ENCODE results near the gene VPS37B.

VPS37B gene

GRCh38 chr12:122841544-122842321, 54.2 kb downstream of the VPS37B start:
- H3K4me3 ChIP-seq (ENCODE audit: low read depth, low read length, poor library complexity, severe bottlenecking) = no peak overlapping the region

GRCh38 chr12:122840580-122841513, 55.1 kb downstream of the VPS37B start:
- H3K27me3 ChIP-seq (ENCODE audit: insufficient read depth, low read length) = no peaks in the 10 kb centered on the region
- H3K9me3 ChIP-seq (ENCODE audit: low read length) = no peaks in the 10 kb centered on the region
- peaks cover 21% of the 10 kb centered on the region for H3K4me1 ChIP-seq (ENCODE audit: insufficient read depth, low read length, severe bottlenecking)
- no peaks in the 10 kb centered on the region for H3K79me2 ChIP-seq (ENCODE audit: insufficient read depth, low read length)
- no peak overlapping the region for H3K4me3 ChIP-seq (ENCODE audit: low read depth, low read length, poor library complexity, severe bottlenecking)
- TF ChIP-seq CTCF (IDR thresholded peaks at IDR 0.05; ENCODE audit: low read length) (no peak), EZH2 (IDR thresholded peaks at IDR 0.05; ENCODE audit: borderline replicate concordance, low read length) (no peak)
- peaks cover 16% of the 10 kb centered on the region for H3K36me3 ChIP-seq (ENCODE audit: insufficient read depth, low read length)
- no peaks in the 10 kb centered on the region for H4K20me1 ChIP-seq (ENCODE audit: insufficient read depth, low read length)
- no peaks in the 10 kb centered on the region for H3F3A ChIP-seq (ENCODE audit: insufficient read depth, low read length)
- no peak overlapping the region for H2AFZ ChIP-seq (ENCODE audit: low read length)
- H3K9me2 ChIP-seq (ENCODE audit: low read depth, low read length) = no peaks in the 10 kb centered on the region
- no peak overlapping the region for H3K27ac ChIP-seq (ENCODE audit: low read depth, low read length, poor library complexity, severe bottlenecking)
- no peak overlapping the region for H3K4me2 ChIP-seq (ENCODE audit: low read length)
- no peak overlapping the region for H3K9ac ChIP-seq (ENCODE audit: low read length)

More at GRCh38 chr12:122841544-122842321, 54.2 kb downstream of the VPS37B start:
- no peak for TF ChIP-seq EZH2 (IDR thresholded peaks at IDR 0.05; ENCODE audit: borderline replicate concordance, low read length)
- no peak for TF ChIP-seq CTCF (IDR thresholded peaks at IDR 0.05; ENCODE audit: low read length)
- no peaks in the 10 kb centered on the region for H4K20me1 ChIP-seq (ENCODE audit: insufficient read depth, low read length)
- H3K36me3 ChIP-seq (ENCODE audit: insufficient read depth, low read length) = peaks cover 16% of the 10 kb centered on the region
- no peaks in the 10 kb centered on the region for H3K79me2 ChIP-seq (ENCODE audit: insufficient read depth, low read length)
- no peak overlapping the region for H3K9ac ChIP-seq (ENCODE audit: low read length)
- H3K27me3 ChIP-seq (ENCODE audit: insufficient read depth, low read length) = no peaks in the 10 kb centered on the region
- H3K9me3 ChIP-seq (ENCODE audit: low read length) = no peaks in the 10 kb centered on the region
- H2AFZ ChIP-seq (ENCODE audit: low read length) = no peak overlapping the region
- no peak overlapping the region for H3K27ac ChIP-seq (ENCODE audit: low read depth, low read length, poor library complexity, severe bottlenecking)
- peaks cover 21% of the 10 kb centered on the region for H3K4me1 ChIP-seq (ENCODE audit: insufficient read depth, low read length, severe bottlenecking)
- no peaks in the 10 kb centered on the region for H3F3A ChIP-seq (ENCODE audit: insufficient read depth, low read length)
- H3K9me2 ChIP-seq (ENCODE audit: low read depth, low read length) = no peaks in the 10 kb centered on the region
- H3K4me2 ChIP-seq (ENCODE audit: low read length) = no peak overlapping the region

- no peaks in the 10 kb centered on the region for H3K9me2 ChIP-seq (ENCODE audit: low read depth, low read length)
These were observed 55.9 kb downstream of the VPS37B start for GRCh38 chr12:122839907-122840554.

More at GRCh38 chr12:122839907-122840554, 55.9 kb downstream of the VPS37B start:
- H3K79me2 ChIP-seq (ENCODE audit: insufficient read depth, low read length) = no peaks in the 10 kb centered on the region
- no peaks in the 10 kb centered on the region for H3F3A ChIP-seq (ENCODE audit: insufficient read depth, low read length)
- H3K27me3 ChIP-seq (ENCODE audit: insufficient read depth, low read length) = no peaks in the 10 kb centered on the region
- H3K4me1 ChIP-seq (ENCODE audit: insufficient read depth, low read length, severe bottlenecking) = peaks cover 18% of the 10 kb centered on the region
- no peaks in the 10 kb centered on the region for H4K20me1 ChIP-seq (ENCODE audit: insufficient read depth, low read length)
- H3K9ac ChIP-seq (ENCODE audit: low read length) = no peak overlapping the region
- H3K36me3 ChIP-seq (ENCODE audit: insufficient read depth, low read length) = peaks cover 16% of the 10 kb centered on the region
- H2AFZ ChIP-seq (ENCODE audit: low read length) = no peak overlapping the region
- TF ChIP-seq CTCF (IDR thresholded peaks at IDR 0.05; ENCODE audit: low read length) = no peak
- no peak for TF ChIP-seq EZH2 (IDR thresholded peaks at IDR 0.05; ENCODE audit: borderline replicate concordance, low read length)
- no peak overlapping the region for H3K4me3 ChIP-seq (ENCODE audit: low read depth, low read length, poor library complexity, severe bottlenecking)
- H3K27ac ChIP-seq (ENCODE audit: low read depth, low read length, poor library complexity, severe bottlenecking) = no peak overlapping the region
- no peaks in the 10 kb centered on the region for H3K9me3 ChIP-seq (ENCODE audit: low read length)
- H3K4me2 ChIP-seq (ENCODE audit: low read length) = no peak overlapping the region
